Erythroblast (primary cell): ENCODE measurements around the gene FDX1.

Experiments used
- GATA1 ChIP-seq: IDR thresholded peaks from 2 replicates; pipeline ENCODE4 v1.6.1; 2011; ENCODE audit warnings: low read depth, mild to moderate bottlenecking, control low read depth, low read length, moderate library complexity
- POLR2A ChIP-seq: IDR thresholded peaks from 2 replicates; pipeline ENCODE4 v1.6.1; 2011; ENCODE audit warnings: mild to moderate bottlenecking, low read length

GRCh38 chr11:110481523-110481922 lies 51.8 kb downstream of the FDX1 start:
- TF ChIP-seq POLR2A (no peak), GATA1 (no peak)
